ENCODE data around the gene LRP8.

- TF ChIP-seq, protein P1, sequence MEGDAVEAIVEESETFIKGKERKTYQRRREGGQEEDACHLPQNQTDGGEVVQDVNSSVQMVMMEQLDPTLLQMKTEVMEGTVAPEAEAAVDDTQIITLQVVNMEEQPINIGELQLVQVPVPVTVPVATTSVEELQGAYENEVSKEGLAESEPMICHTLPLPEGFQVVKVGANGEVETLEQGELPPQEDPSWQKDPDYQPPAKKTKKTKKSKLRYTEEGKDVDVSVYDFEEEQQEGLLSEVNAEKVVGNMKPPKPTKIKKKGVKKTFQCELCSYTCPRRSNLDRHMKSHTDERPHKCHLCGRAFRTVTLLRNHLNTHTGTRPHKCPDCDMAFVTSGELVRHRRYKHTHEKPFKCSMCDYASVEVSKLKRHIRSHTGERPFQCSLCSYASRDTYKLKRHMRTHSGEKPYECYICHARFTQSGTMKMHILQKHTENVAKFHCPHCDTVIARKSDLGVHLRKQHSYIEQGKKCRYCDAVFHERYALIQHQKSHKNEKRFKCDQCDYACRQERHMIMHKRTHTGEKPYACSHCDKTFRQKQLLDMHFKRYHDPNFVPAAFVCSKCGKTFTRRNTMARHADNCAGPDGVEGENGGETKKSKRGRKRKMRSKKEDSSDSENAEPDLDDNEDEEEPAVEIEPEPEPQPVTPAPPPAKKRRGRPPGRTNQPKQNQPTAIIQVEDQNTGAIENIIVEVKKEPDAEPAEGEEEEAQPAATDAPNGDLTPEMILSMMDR (IDR thresholded peaks at IDR 0.05): no peak
- TF ChIP-seq, protein P2, sequence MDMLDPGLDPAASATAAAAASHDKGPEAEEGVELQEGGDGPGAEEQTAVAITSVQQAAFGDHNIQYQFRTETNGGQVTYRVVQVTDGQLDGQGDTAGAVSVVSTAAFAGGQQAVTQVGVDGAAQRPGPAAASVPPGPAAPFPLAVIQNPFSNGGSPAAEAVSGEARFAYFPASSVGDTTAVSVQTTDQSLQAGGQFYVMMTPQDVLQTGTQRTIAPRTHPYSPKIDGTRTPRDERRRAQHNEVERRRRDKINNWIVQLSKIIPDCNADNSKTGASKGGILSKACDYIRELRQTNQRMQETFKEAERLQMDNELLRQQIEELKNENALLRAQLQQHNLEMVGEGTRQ (IDR thresholded peaks at IDR 0.05; ENCODE audit: borderline replicate concordance, low read depth, low read length): no peak
- no peak for TF ChIP-seq EP300 (IDR thresholded peaks at IDR 0.05; ENCODE audit: borderline replicate concordance in 1 of 2, low read depth in 1 of 2, low read length in 1 of 2)
- no peak for TF ChIP-seq GATA2 (CRISPR knock-in tag; IDR thresholded peaks at IDR 0.05)
- TF ChIP-seq GABPA (IDR thresholded peaks at IDR 0.05; ENCODE audit: low read depth): no peak
- TF ChIP-seq TAF1 (IDR thresholded peaks at IDR 0.05; ENCODE audit: borderline replicate concordance, low read depth, low read length): no peak
Observed at GRCh38 chr1:53274026-53274425, 53.8 kb downstream of the LRP8 start.

Data from SK-N-SH (cell line).